H9 (cell line): ENCODE data around the gene VRK2. TPM values are rescaled to one million over a fixed set of nuclear protein-coding genes. Genes with fewer than 3 reads are reported as not detected.
"Not testable (repeated sequence)": the region's sequence is repeated elsewhere in the genome, so short reads cannot be mapped to it uniquely, and the experiment has no call there.

Experiments used
- DNase-seq: peaks from one replicate; pipeline ENCODE4 v3.0.0-alpha.2; 2017
- H2AFZ ChIP-seq: one replicate; pipeline ENCODE4 v1.6.1; 2013; ENCODE audit warnings: mild to moderate bottlenecking, low read length, control low read depth, moderate library complexity
- H2AK5ac ChIP-seq: 2 replicates; pipeline ENCODE4 v1.6.1; 2013; ENCODE audit warnings: low read length, control low read depth, mixed read lengths; ENCODE audit not compliant: insufficient read length
- H2BK120ac ChIP-seq: one replicate; pipeline ENCODE4 v1.6.1; 2013; ENCODE audit warnings: low read depth, mild to moderate bottlenecking, low read length, control low read depth, inconsistent platforms; ENCODE audit not compliant: poor library complexity, severe bottlenecking
- H2BK12ac ChIP-seq: 2 replicates; pipeline ENCODE4 v1.6.1; 2013; ENCODE audit warnings: low read length, control low read depth, mixed read lengths, low read depth; ENCODE audit not compliant: insufficient read length
- H2BK15ac ChIP-seq: 2 replicates; pipeline ENCODE4 v1.6.1; 2013; ENCODE audit warnings: low read depth, low read length, control low read depth
- H2BK20ac ChIP-seq: one replicate; pipeline ENCODE4 v1.6.1; 2013; ENCODE audit warnings: low read depth, mild to moderate bottlenecking, low read length, control low read depth, inconsistent platforms; ENCODE audit not compliant: poor library complexity, severe bottlenecking
- H2BK5ac ChIP-seq: 2 replicates; pipeline ENCODE4 v1.6.1; 2013; ENCODE audit warnings: low read length, control low read depth, mixed read lengths; ENCODE audit not compliant: insufficient read length
- H3K14ac ChIP-seq: 2 replicates; pipeline ENCODE4 v1.6.1; 2013; ENCODE audit warnings: low read length, control low read depth; ENCODE audit not compliant: insufficient read depth
- H3K18ac ChIP-seq: 2 replicates; pipeline ENCODE4 v1.6.1; 2013; ENCODE audit warnings: low read depth, mild to moderate bottlenecking, mixed read lengths, low read length, control low read depth; ENCODE audit not compliant: insufficient read length
- H3K23ac ChIP-seq: 2 replicates; pipeline ENCODE4 v1.6.1; 2013; ENCODE audit warnings: low read length, control low read depth, mixed read lengths, low read depth; ENCODE audit not compliant: insufficient read length
- H3K23me2 ChIP-seq: 2 replicates; pipeline ENCODE4 v1.6.1; 2013; ENCODE audit warnings: low read depth, mild to moderate bottlenecking, mixed read lengths, low read length, control low read depth; ENCODE audit not compliant: insufficient read length, poor library complexity, severe bottlenecking
- H3K27ac ChIP-seq: 2 replicates; pipeline ENCODE4 v1.5.1; 2013; ENCODE audit warnings: low read length, control low read depth, mixed read lengths, low read depth; ENCODE audit not compliant: insufficient read length
- H3K27me3 ChIP-seq: 2 replicates; pipeline ENCODE4 v1.6.1; 2013; ENCODE audit warnings: low read length, control low read depth, inconsistent platforms; ENCODE audit not compliant: insufficient read depth
- H3K4ac ChIP-seq: 2 replicates; pipeline ENCODE4 v1.6.1; 2013; ENCODE audit warnings: low read depth, mild to moderate bottlenecking, control low read depth, inconsistent platforms, low read length, moderate library complexity
- H3K4me1 ChIP-seq: 2 replicates; pipeline ENCODE4 v1.6.1; 2013; ENCODE audit warnings: low read length, control low read depth, inconsistent platforms; ENCODE audit not compliant: insufficient read depth
- H3K4me2 ChIP-seq: 2 replicates; pipeline ENCODE4 v1.6.1; 2013; ENCODE audit warnings: low read length, control low read depth, mixed read lengths; ENCODE audit not compliant: insufficient read length, insufficient read depth
- H3K56ac ChIP-seq: 2 replicates; pipeline ENCODE4 v1.6.1; 2013; ENCODE audit warnings: low read depth, mild to moderate bottlenecking, mixed read lengths, low read length, control low read depth; ENCODE audit not compliant: insufficient read length
- H3K79me1 ChIP-seq: 2 replicates; pipeline ENCODE4 v1.6.1; 2013; ENCODE audit warnings: low read depth, mild to moderate bottlenecking, moderate library complexity, low read length, control low read depth, inconsistent platforms; ENCODE audit not compliant: insufficient read depth, poor library complexity, severe bottlenecking
- H3K79me2 ChIP-seq: 2 replicates; pipeline ENCODE4 v1.6.1; 2013; ENCODE audit warnings: low read length, control low read depth, inconsistent platforms; ENCODE audit not compliant: insufficient read depth
- H3K9ac ChIP-seq: 2 replicates; pipeline ENCODE4 v1.6.1; 2013; ENCODE audit warnings: low read length, control low read depth, mixed read lengths; ENCODE audit not compliant: insufficient read length; ENCODE audit errors: extremely low read depth
- H3K9me3 ChIP-seq: one replicate; pipeline ENCODE4 v1.6.1; 2013; ENCODE audit warnings: low read depth, low read length, inconsistent platforms; ENCODE audit not compliant: control insufficient read depth
- H3T11ph ChIP-seq: one replicate; pipeline ENCODE4 v1.6.1; 2013; ENCODE audit warnings: mild to moderate bottlenecking, low read length, control low read depth, inconsistent platforms
- H4K20me1 ChIP-seq: one replicate; pipeline ENCODE4 v1.6.1; 2013; ENCODE audit not compliant: control insufficient read depth, insufficient read length, insufficient read depth
- H4K5ac ChIP-seq: 2 replicates; pipeline ENCODE4 v1.6.1; 2013; ENCODE audit warnings: low read depth, mild to moderate bottlenecking, mixed read lengths, low read length, control low read depth; ENCODE audit not compliant: insufficient read length
- H4K8ac ChIP-seq: replicated peaks from 2 replicates; pipeline ENCODE4 v1.6.1; 2013; ENCODE audit warnings: low read length, control low read depth, mixed read lengths, low read depth; ENCODE audit not compliant: insufficient read length
- H4K91ac ChIP-seq: 2 replicates; pipeline ENCODE4 v1.6.1; 2013; ENCODE audit warnings: low read depth, mild to moderate bottlenecking, moderate library complexity, mixed read lengths, low read length, control low read depth; ENCODE audit not compliant: insufficient read length
- H3K27ac Mint-ChIP-seq, 3 experiments: 2 replicates in 2 of 3; 3 replicates in 1 of 3; pipeline ENCODE4 v1.8.0; 2020 to 2021; ENCODE audit warnings: mixed read lengths in 3 of 3, mild to moderate bottlenecking in 1 of 3, moderate library complexity in 1 of 3
- H3K27me3 Mint-ChIP-seq: 2 replicates; pipeline ENCODE4 v1.8.0; 2021; ENCODE audit warnings: low read depth, mild to moderate bottlenecking, moderate library complexity, mixed read lengths
- H3K36me3 Mint-ChIP-seq, 3 experiments: 2 replicates in 2 of 3; 3 replicates in 1 of 3; pipeline ENCODE4 v1.8.0; 2020 to 2021; ENCODE audit warnings: low read depth in 3 of 3, mixed read lengths in 3 of 3; ENCODE audit not compliant: insufficient read depth in 1 of 3
- H3K4me1 Mint-ChIP-seq, 2 experiments: 2 replicates each; pipeline ENCODE4 v1.8.0; 2020; ENCODE audit warnings: mixed read lengths in 2 of 2
- H3K4me3 Mint-ChIP-seq, 2 experiments: 2 replicates in 1 of 2; 3 replicates in 1 of 2; pipeline ENCODE4 v1.8.0; 2020 to 2021; ENCODE audit warnings: mild to moderate bottlenecking in 2 of 2, mixed read lengths in 2 of 2, moderate library complexity in 1 of 2
- H3K9me3 Mint-ChIP-seq, 2 experiments: 2 replicates in 1 of 2; 3 replicates in 1 of 2; pipeline ENCODE4 v1.8.0; 2020; ENCODE audit warnings: mild to moderate bottlenecking in 2 of 2, mixed read lengths in 2 of 2, moderate library complexity in 1 of 2
- WGBS: extraction: QIAGEN DNeasy Blood & Tissue Kit; methylation state at CpG from one replicate; pipeline ENCODE4 v1.1.7; 2013; ENCODE audit warnings: missing lambda C conversion rate, low lambda C conversion rate, mixed read lengths; ENCODE audit not compliant: insufficient read length; ENCODE audit errors: extremely low coverage; 5-methylcytosine and 5-hydroxymethylcytosine counted together
- total RNA-seq: library from RNA; stranded (reverse); gene quantifications from 2 replicates; pipeline ENCODE4 v1.2.1, GENCODE V29; 2021

The VRK2 gene
- total RNA-seq, 1 experiment from 2014 or later = 23.8 TPM

GRCh38 chr2:58180175-58180574 is 133.6 kb downstream of the VRK2 start:
- peaks cover 44 to 54% (median 47%) of the 10 kb centered on the region in 3 experiments for H3K36me3 Mint-ChIP-seq
- H3K4me2 ChIP-seq = not testable (repeated sequence)
- H3K9me3 Mint-ChIP-seq = peaks cover 22 to 24% of the 10 kb centered on the region in 2 experiments; a peak in 4 of 5 replicates

More at GRCh38 chr2:58180175-58180574, 133.6 kb downstream of the VRK2 start:
- H4K8ac ChIP-seq, H2BK15ac ChIP-seq, H3K14ac ChIP-seq, H3K56ac ChIP-seq, H3K18ac ChIP-seq, H3K9ac ChIP-seq, H2BK120ac ChIP-seq, H2AFZ ChIP-seq, H4K5ac ChIP-seq, H2BK5ac ChIP-seq, H2BK12ac ChIP-seq, H3K23ac ChIP-seq, H3T11ph ChIP-seq, DNase-seq, H4K20me1 ChIP-seq, H3K79me1 ChIP-seq, H3K4me1 ChIP-seq, H3K9me3 ChIP-seq, H3K4ac ChIP-seq, H3K4me3 Mint-ChIP-seq, H3K27me3 ChIP-seq, H3K23me2 ChIP-seq, H2AK5ac ChIP-seq, H4K91ac ChIP-seq, H3K27ac ChIP-seq, H3K27me3 Mint-ChIP-seq, H3K79me2 ChIP-seq, H3K4me1 Mint-ChIP-seq, H2BK20ac ChIP-seq, H3K27ac Mint-ChIP-seq: not testable (repeated sequence)
- WGBS = no CpG with 5 or more reads among the region's 3 CpGs
